K562 (cell line): ENCODE measurements around the gene GDF2. TPM values are rescaled to one million over a fixed set of nuclear protein-coding genes. Genes with fewer than 3 reads are reported as not detected.

ENCODE experiments used
- ATAC-seq: fragments of 200-7000 bp; cut with Tn5 transposase; 3 replicates; pipeline ENCODE4 v1.9.1; 2020; ENCODE audit warnings: moderate library complexity
- BruUV-seq: library from RNA; stranded (reverse); fragments of 400-500 nt; replicated peaks from 2 replicates; lab custom pipeline; 2021; lab: Mats Ljungman, UMichigan
- CTCF ChIA-PET: fragments of 300-600 bp; formaldehyde crosslinking; extraction: SDS; loops from one replicate; lab custom pipeline; 2021; ENCODE audit warnings: low intra/inter-chr PET ratio; lab: Yijun Ruan, JAX
- POLR2A ChIA-PET: fragments of 300-600, 350-650 bp; sonication (Branson Sonifier 250); formaldehyde crosslinking; extraction: SDS; loops from one replicate; lab custom pipeline; 2021; ENCODE audit warnings: antibody characterized with exemption, inconsistent platforms; lab: Yijun Ruan, JAX
- DNase-seq, 4 experiments: peaks; one replicate each; pipeline versions ENCODE4 v3.0.0 to v3.0.0-alpha.2; 2011 to 2018; ENCODE audit warnings: low spot score in 3 of 4, mixed read lengths in 3 of 4; ENCODE audit errors: extremely low read depth in 1 of 4
- FAIRE-seq: peaks from 2 replicates; lab custom pipeline; 2011; peaks lifted over from hg19 to GRCh38; lab: Jason Lieb, UNC
- H2AFZ ChIP-seq: 2 replicates; pipeline ENCODE4 v1.6.0; 2011; ENCODE audit warnings: low read depth, low read length, control low read depth, inconsistent platforms
- H3K27ac ChIP-seq: fragments of 200-600 bp; 3 replicates; pipeline ENCODE4 v1.8.0; 2011; ENCODE audit warnings: low read depth, mild to moderate bottlenecking, control low read depth, inconsistent platforms, low read length, moderate library complexity, mixed read lengths; ENCODE audit errors: extremely low read depth
- H3K27me3 ChIP-seq, 2 experiments: fragments of 300-600 bp in 1 of 2; 2 replicates in 1 of 2; 3 replicates in 1 of 2; pipeline versions ENCODE4 v1.6.0 to v1.8.0; 2011; ENCODE audit warnings: inconsistent platforms in 2 of 2, low read length in 2 of 2, mild to moderate bottlenecking in 1 of 2, mixed read lengths in 1 of 2, moderate library complexity in 1 of 2; ENCODE audit not compliant: control insufficient read depth in 2 of 2, insufficient read depth in 2 of 2
- H3K36me3 ChIP-seq: fragments of 300-600 bp; 3 replicates; pipeline ENCODE4 v1.8.0; 2011; ENCODE audit warnings: mild to moderate bottlenecking, low read length, inconsistent platforms; ENCODE audit not compliant: control insufficient read depth, insufficient read depth
- H3K4me1 ChIP-seq, 2 experiments: fragments of 200-600 bp in 1 of 2; replicated peaks in 1 of 2; 2 replicates in 1 of 2; 3 replicates in 1 of 2; pipeline versions ENCODE4 v1.5.1 to v1.8.0; 2011; ENCODE audit warnings: inconsistent platforms in 2 of 2, low read length in 2 of 2, mild to moderate bottlenecking in 1 of 2, mixed read lengths in 1 of 2, moderate library complexity in 1 of 2; ENCODE audit not compliant: control insufficient read depth in 2 of 2, insufficient read depth in 2 of 2
- H3K4me2 ChIP-seq: 2 replicates; pipeline ENCODE4 v1.6.1; 2011; ENCODE audit warnings: low read length, control low read depth, inconsistent platforms, mixed read lengths; ENCODE audit not compliant: insufficient read depth
- H3K4me3 ChIP-seq: fragments of 200-600 bp; sonication (generic), shearing (Covaris generic); 2 replicates; pipeline ENCODE4 v1.5.1; 2016; ENCODE audit warnings: control low read depth, inconsistent platforms
- H3K79me2 ChIP-seq: fragments of 200-600 bp; 3 replicates; pipeline ENCODE4 v1.8.0; 2011; ENCODE audit warnings: low read length, inconsistent platforms; ENCODE audit not compliant: control insufficient read depth, insufficient read depth
- H3K9ac ChIP-seq, 2 experiments: 2 replicates each; pipeline versions ENCODE4 v1.6.0 to v1.6.1; 2011; ENCODE audit warnings: low read depth in 2 of 2, low read length in 2 of 2, control low read depth in 1 of 2, inconsistent platforms in 1 of 2, mild to moderate bottlenecking in 1 of 2, mixed read lengths in 1 of 2; ENCODE audit not compliant: insufficient read depth in 1 of 2
- H3K9me1 ChIP-seq: one replicate; pipeline ENCODE4 v1.6.0; 2011; ENCODE audit warnings: inconsistent platforms, mild to moderate bottlenecking, low read length, moderate library complexity; ENCODE audit not compliant: control insufficient read depth, insufficient read depth
- H3K9me3 ChIP-seq: replicated peaks from 2 replicates; pipeline ENCODE4 v1.5.1; 2011; ENCODE audit warnings: low read depth, low read length, inconsistent platforms; ENCODE audit not compliant: control insufficient read depth, insufficient read depth
- H4K20me1 ChIP-seq: replicated peaks from 2 replicates; pipeline ENCODE4 v1.6.1; 2011; ENCODE audit warnings: low read length, inconsistent platforms, mixed read lengths; ENCODE audit not compliant: control insufficient read depth, insufficient read depth
- C11orf30 ChIP-seq: fragments of 450-650 bp; IDR thresholded peaks from 2 replicates; pipeline ENCODE4 v1.6.1; 2016; ENCODE audit warnings: low read depth, mild to moderate bottlenecking
- HDAC6 ChIP-seq: IDR thresholded peaks from 2 replicates; pipeline ENCODE4 v1.6.1; 2012; ENCODE audit warnings: low read depth, mild to moderate bottlenecking, control low read depth, inconsistent platforms, low read length, moderate library complexity
- KAT7 ChIP-seq: sonication (generic); formaldehyde crosslinking; IDR thresholded peaks from 2 replicates; pipeline ENCODE4 v1.8.0; 2022; ENCODE audit warnings: missing genetic modification reagents, mild to moderate bottlenecking, borderline replicate concordance
- KAT8 ChIP-seq: fragments of 450-650 bp; IDR thresholded peaks from 2 replicates; pipeline ENCODE4 v1.6.1; 2016; ENCODE audit warnings: low read depth, mild to moderate bottlenecking
- MAFF ChIP-seq: IDR thresholded peaks from 2 replicates; pipeline ENCODE4 v1.6.1; 2012; ENCODE audit warnings: low read length, improper control_type of control experiment
- NFE2 ChIP-seq: IDR thresholded peaks from 2 replicates; pipeline ENCODE4 v1.6.1; 2014; ENCODE audit warnings: antibody characterized with exemption, low read depth
- PHB ChIP-seq: fragments of 250-450 bp; sonication (Bioruptor Pico); IDR thresholded peaks from 2 replicates; pipeline ENCODE4 v1.5.0; 2021
- STAG1 ChIP-seq: sonication (generic); formaldehyde crosslinking; IDR thresholded peaks from 2 replicates; pipeline ENCODE4 v1.5.0; 2020; ENCODE audit warnings: missing genetic modification reagents, borderline replicate concordance
- ZNF165 ChIP-seq: fragments of 250-450 bp; sonication (Bioruptor Pico); IDR thresholded peaks from 2 replicates; pipeline ENCODE4 v1.4.0; 2020; ENCODE audit warnings: borderline replicate concordance
- WGBS: fragments of 100-300 bp; shearing (Covaris generic); methylation state at CpG from one replicate; pipeline ENCODE4 v1.1.6; 2016; ENCODE audit warnings: low coverage, mixed read lengths; ENCODE audit not compliant: insufficient coverage; ENCODE audit errors: missing lambda C conversion rate; 5-methylcytosine and 5-hydroxymethylcytosine counted together
- in situ Hi-C: fragments of 300-500 bp; cut with MboI; formaldehyde crosslinking; loops from 4 replicates; pipeline ENCODE4 v1.15.0; 2018; ENCODE audit warnings: inconsistent platforms, mixed read lengths
- intact Hi-C: fragments of 100-400 bp; cut with micrococcal nuclease; formaldehyde crosslinking; loops from 2 replicates; pipeline ENCODE4 v1.14.2; 2022
- polyA plus RNA-seq, 8 experiments: library from polyadenylated mRNA; depleted of rRNA in 4 of 8; stranded (reverse) in 5 of 8; unstranded in 3 of 8; fragments of >200 nt; fragmentation: Nextera tagmentation in 2 of 8; fragmentation: Illumina TruSeq in 1 of 8; extraction: Ambion mirVana in 2 of 8; extraction: Trizol in 1 of 8; gene quantifications; 2 replicates each; pipeline versions ENCODE4 v1.2.1 to v1.2.3, GENCODE V29; 2011 to 2014; ENCODE audit warnings: inconsistent platforms in 1 of 8, missing spikeins in 1 of 8
- total RNA-seq, 7 experiments: library from RNA; depleted of rRNA in 6 of 7; stranded (reverse); fragments of >200 nt in 6 of 7; fragmentation: Illumina TruSeq in 2 of 7; extraction: Trizol in 2 of 7; gene quantifications; 2 replicates each; pipeline versions ENCODE4 v1.2.1 to v1.2.3, GENCODE V29; 2011 to 2021; ENCODE audit warnings: low replicate concordance in 1 of 7
- TF ChIP-seq, protein P1 (sequence below), 3 experiments: IDR thresholded peaks in 2 of 3; conservative IDR thresholded peaks in 1 of 3; 2 replicates each; pipeline ENCODE4 v1.5.1; 2011 to 2012; ENCODE audit warnings: low read length in 3 of 3, mild to moderate bottlenecking in 3 of 3, control low read depth in 2 of 3, improper control_type of control experiment in 1 of 3, inconsistent platforms in 1 of 3, low read depth in 1 of 3, mixed read lengths in 1 of 3, moderate library complexity in 1 of 3; ENCODE audit not compliant: insufficient read depth in 2 of 3
- TF ChIP-seq, protein P2 (sequence below): sonication (generic); formaldehyde crosslinking; IDR thresholded peaks from 2 replicates; pipeline ENCODE4 v1.8.0; 2022; ENCODE audit warnings: mild to moderate bottlenecking, missing genetic modification reagents
- TF ChIP-seq, protein P3 (sequence below): sonication (generic); formaldehyde crosslinking; IDR thresholded peaks from 2 replicates; pipeline ENCODE4 v1.8.0; 2022; ENCODE audit warnings: mild to moderate bottlenecking, low read depth, missing genetic modification reagents
- TF ChIP-seq, protein P4 (sequence below), 3 experiments: fragments of 200-800 bp in 1 of 3; sonication (Bioruptor generic) in 1 of 3; sonication (generic) in 1 of 3; formaldehyde crosslinking in 1 of 3; IDR thresholded peaks; 2 replicates each; pipeline versions ENCODE4 v1.6.1 to v1.8.0; 2016 to 2022; ENCODE audit warnings: mild to moderate bottlenecking in 2 of 3, missing compliant biosample characterization in 2 of 3, missing genetic modification characterization in 2 of 3, missing genetic modification reagents in 1 of 3

The GDF2 gene
- total and polyA plus RNA-seq, 9 of the 15 experiments (the other 6 are each of a cell fraction or from before 2014, with no cell fraction given) = 0.08 to 0.58 (median 0.27) TPM; not detected in 2

DNA sequence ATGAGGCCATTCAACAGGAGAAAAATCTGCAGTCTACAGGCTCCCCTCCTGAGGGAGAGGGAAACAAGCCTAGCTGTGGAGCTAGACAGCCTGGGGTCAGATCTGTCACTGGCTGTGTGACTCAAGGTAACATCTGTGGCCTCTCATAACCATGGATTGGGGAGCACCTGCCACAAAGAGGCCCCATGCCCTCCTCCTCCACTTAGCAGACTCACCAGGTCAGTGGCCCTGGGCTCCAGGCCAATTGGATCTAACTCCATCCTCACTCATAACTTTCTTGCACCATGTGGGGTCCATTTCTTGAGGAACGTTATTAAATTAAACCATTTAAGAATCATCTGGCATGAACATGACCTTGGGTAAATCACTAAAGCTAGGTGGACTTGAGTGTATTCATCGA, 20.4 kb upstream of the GDF2 start:
- Histone ChIP-seq H3K9me1 (no peaks in the 10 kb centered on the region), H4K20me1 (0 out of 2 replicates have a peak, but pooled peaks cover 13% of the 10 kb centered on the region), H3K79me2 (no peaks in the 10 kb centered on the region), H3K4me2 (no peak overlapping the region), H3K27ac (no peak overlapping the region), H3K36me3 (no peaks in the 10 kb centered on the region), H2AFZ (no peak overlapping the region), H3K27me3 (peaks cover 20 to 47% of the 10 kb centered on the region in 2 experiments), H3K9me3 (no peaks in the 10 kb centered on the region), H3K4me3 (no peak overlapping the region), H3K9ac (no peak overlapping the region)
- BruUV-seq = no TSS peak
- 0% methylated on average over 2 of the region's 2 CpGs for WGBS
- intact Hi-C loops = no loop called here
- ChIA-PET CTCF (interaction anchor here (0.5 kb wide), 1 partner anchor 14 kb away, joined by 3 read pairs; no protein-coding TSS in a partner anchor), POLR2A (no interaction called here)
- ATAC-seq (no peak), DNase-seq (no peak), FAIRE-seq (no peak)
- TF ChIP-seq C11orf30 = no peak
- TF ChIP-seq, protein P1, sequence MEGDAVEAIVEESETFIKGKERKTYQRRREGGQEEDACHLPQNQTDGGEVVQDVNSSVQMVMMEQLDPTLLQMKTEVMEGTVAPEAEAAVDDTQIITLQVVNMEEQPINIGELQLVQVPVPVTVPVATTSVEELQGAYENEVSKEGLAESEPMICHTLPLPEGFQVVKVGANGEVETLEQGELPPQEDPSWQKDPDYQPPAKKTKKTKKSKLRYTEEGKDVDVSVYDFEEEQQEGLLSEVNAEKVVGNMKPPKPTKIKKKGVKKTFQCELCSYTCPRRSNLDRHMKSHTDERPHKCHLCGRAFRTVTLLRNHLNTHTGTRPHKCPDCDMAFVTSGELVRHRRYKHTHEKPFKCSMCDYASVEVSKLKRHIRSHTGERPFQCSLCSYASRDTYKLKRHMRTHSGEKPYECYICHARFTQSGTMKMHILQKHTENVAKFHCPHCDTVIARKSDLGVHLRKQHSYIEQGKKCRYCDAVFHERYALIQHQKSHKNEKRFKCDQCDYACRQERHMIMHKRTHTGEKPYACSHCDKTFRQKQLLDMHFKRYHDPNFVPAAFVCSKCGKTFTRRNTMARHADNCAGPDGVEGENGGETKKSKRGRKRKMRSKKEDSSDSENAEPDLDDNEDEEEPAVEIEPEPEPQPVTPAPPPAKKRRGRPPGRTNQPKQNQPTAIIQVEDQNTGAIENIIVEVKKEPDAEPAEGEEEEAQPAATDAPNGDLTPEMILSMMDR (IDR thresholded peaks at IDR 0.05 in 2 of 3, conservative IDR thresholded peaks at IDR 0.05 in 1 of 3; ENCODE audit: insufficient read depth in 2 of 3, low read depth in 1 of 3, low read length in 3 of 3) = no peak
- TF ChIP-seq, protein P2, sequence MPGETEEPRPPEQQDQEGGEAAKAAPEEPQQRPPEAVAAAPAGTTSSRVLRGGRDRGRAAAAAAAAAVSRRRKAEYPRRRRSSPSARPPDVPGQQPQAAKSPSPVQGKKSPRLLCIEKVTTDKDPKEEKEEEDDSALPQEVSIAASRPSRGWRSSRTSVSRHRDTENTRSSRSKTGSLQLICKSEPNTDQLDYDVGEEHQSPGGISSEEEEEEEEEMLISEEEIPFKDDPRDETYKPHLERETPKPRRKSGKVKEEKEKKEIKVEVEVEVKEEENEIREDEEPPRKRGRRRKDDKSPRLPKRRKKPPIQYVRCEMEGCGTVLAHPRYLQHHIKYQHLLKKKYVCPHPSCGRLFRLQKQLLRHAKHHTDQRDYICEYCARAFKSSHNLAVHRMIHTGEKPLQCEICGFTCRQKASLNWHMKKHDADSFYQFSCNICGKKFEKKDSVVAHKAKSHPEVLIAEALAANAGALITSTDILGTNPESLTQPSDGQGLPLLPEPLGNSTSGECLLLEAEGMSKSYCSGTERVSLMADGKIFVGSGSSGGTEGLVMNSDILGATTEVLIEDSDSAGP (CRISPR knock-in tag) = no peak
- TF ChIP-seq PHB (CRISPR knock-in tag) = no peak
- TF ChIP-seq STAG1 = no peak
- no peak for TF ChIP-seq HDAC6
- no peak for TF ChIP-seq ZNF165
- TF ChIP-seq, protein P3, sequence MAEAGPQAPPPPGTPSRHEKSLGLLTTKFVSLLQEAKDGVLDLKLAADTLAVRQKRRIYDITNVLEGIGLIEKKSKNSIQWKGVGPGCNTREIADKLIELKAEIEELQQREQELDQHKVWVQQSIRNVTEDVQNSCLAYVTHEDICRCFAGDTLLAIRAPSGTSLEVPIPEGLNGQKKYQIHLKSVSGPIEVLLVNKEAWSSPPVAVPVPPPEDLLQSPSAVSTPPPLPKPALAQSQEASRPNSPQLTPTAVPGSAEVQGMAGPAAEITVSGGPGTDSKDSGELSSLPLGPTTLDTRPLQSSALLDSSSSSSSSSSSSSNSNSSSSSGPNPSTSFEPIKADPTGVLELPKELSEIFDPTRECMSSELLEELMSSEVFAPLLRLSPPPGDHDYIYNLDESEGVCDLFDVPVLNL (CRISPR knock-in tag) = no peak
- TF ChIP-seq NFE2 = no peak
- no peak for TF ChIP-seq KAT7
- TF ChIP-seq, protein P4, sequence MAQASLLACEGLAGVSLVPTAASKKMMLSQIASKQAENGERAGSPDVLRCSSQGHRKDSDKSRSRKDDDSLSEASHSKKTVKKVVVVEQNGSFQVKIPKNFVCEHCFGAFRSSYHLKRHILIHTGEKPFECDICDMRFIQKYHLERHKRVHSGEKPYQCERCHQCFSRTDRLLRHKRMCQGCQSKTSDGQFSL (CRISPR knock-in tag; IDR thresholded peaks at IDR 0.05) = no peak
- TF ChIP-seq, protein P4 (tag; IDR thresholded peaks at IDR 0.05) = no peak
- no peak for TF ChIP-seq MAFF
- no peak for TF ChIP-seq KAT8
- TF ChIP-seq, all 486 proteins: peak for 0
- in situ Hi-C loops = no loop called here
- H3K4me1 ChIP-seq = peaks cover 11 to 23% of the 10 kb centered on the region in 2 experiments; a peak in 4 of 5 replicates
